ENCODE results near the gene SPESP1.

The SPESP1 gene

GRCh38 chr15:68979006-68979405 is 48.7 kb downstream of the SPESP1 start:
- TF ChIP-seq CTCF (IDR thresholded peaks at IDR 0.05; ENCODE audit: control insufficient read depth, extremely low read depth, insufficient read depth) = no peak
- DNase-seq (ENCODE audit: low read depth) = no peak
- no peak overlapping the region for H3K4me3 ChIP-seq (ENCODE audit: low read depth, low read length)

GRCh38 chr15:68979816-68980215 is 49.5 kb downstream of the SPESP1 start:
- no peak overlapping the region for H3K4me3 ChIP-seq (ENCODE audit: low read depth, low read length)
- DNase-seq (ENCODE audit: low read depth) = no peak
- no peak for TF ChIP-seq CTCF (IDR thresholded peaks at IDR 0.05; ENCODE audit: control insufficient read depth, extremely low read depth, insufficient read depth)

GRCh38 chr15:68980786-68981185 is 50.5 kb downstream of the SPESP1 start:
- TF ChIP-seq CTCF (IDR thresholded peaks at IDR 0.05; ENCODE audit: control insufficient read depth, extremely low read depth, insufficient read depth) = no peak
- no peak overlapping the region for H3K4me3 ChIP-seq (ENCODE audit: low read depth, low read length)
- DNase-seq (ENCODE audit: low read depth) = no peak

GRCh38 chr15:68981941-68982340 is 51.6 kb downstream of the SPESP1 start:
- no peak for TF ChIP-seq CTCF (IDR thresholded peaks at IDR 0.05; ENCODE audit: control insufficient read depth, extremely low read depth, insufficient read depth)
- no peak for DNase-seq (ENCODE audit: low read depth)
- no peak overlapping the region for H3K4me3 ChIP-seq (ENCODE audit: low read depth, low read length)

- no peak overlapping the region for H3K4me3 ChIP-seq (ENCODE audit: low read depth, low read length)
- TF ChIP-seq CTCF (IDR thresholded peaks at IDR 0.05; ENCODE audit: control insufficient read depth, extremely low read depth, insufficient read depth) = no peak
- no peak for DNase-seq (ENCODE audit: low read depth)
These were observed 52.7 kb downstream of the SPESP1 start for GRCh38 chr15:68982976-68983563.

GRCh38 chr15:68983961-68984481 is 53.7 kb downstream of the SPESP1 start:
- no peak for TF ChIP-seq CTCF (IDR thresholded peaks at IDR 0.05; ENCODE audit: control insufficient read depth, extremely low read depth, insufficient read depth)
- H3K4me3 ChIP-seq (ENCODE audit: low read depth, low read length) = no peak overlapping the region
- DNase-seq (ENCODE audit: low read depth) = no peak

- no peak overlapping the region for H3K4me3 ChIP-seq (ENCODE audit: low read depth, low read length)
- no peak for TF ChIP-seq CTCF (IDR thresholded peaks at IDR 0.05; ENCODE audit: control insufficient read depth, extremely low read depth, insufficient read depth)
- no peak for DNase-seq (ENCODE audit: low read depth)
These were observed 54.3 kb downstream of the SPESP1 start for GRCh38 chr15:68984586-68984985.
